Upper lobe of right lung (tissue), 1 donor: ENCODE data around the gene PPP3R1. TPM values are rescaled to one million over a fixed set of nuclear protein-coding genes. Genes with fewer than 3 reads are reported as not detected.

Source experiments
- ATAC-seq: fragments of 200-7000 bp; cut with Tn5 transposase; one replicate; pipeline ENCODE4 v1.9.1; 2020; ENCODE audit warnings: mild to moderate bottlenecking, moderate library complexity
- DNase-seq: peaks from one replicate; pipeline ENCODE4 v3.0.0-alpha.2; 2020
- H3K27ac ChIP-seq: fragments of 200-600 bp; one replicate; pipeline ENCODE4 v1.8.0; 2022
- H3K27me3 ChIP-seq: fragments of 200-600 bp; one replicate; pipeline ENCODE4 v1.8.0; 2022; ENCODE audit warnings: mild to moderate bottlenecking
- H3K36me3 ChIP-seq: fragments of 200-600 bp; one replicate; pipeline ENCODE4 v1.8.0; 2022
- H3K4me1 ChIP-seq: fragments of 200-600 bp; one replicate; pipeline ENCODE4 v1.8.0; 2022
- H3K4me3 ChIP-seq: fragments of 200-600 bp; one replicate; pipeline ENCODE4 v1.8.0; 2022; ENCODE audit warnings: mild to moderate bottlenecking
- H3K9me3 ChIP-seq: fragments of 200-600 bp; one replicate; pipeline ENCODE4 v1.8.0; 2022
- CTCF ChIP-seq: fragments of 200-600 bp; IDR thresholded peaks from one replicate; pipeline ENCODE4 v1.8.0; 2022; ENCODE audit warnings: antibody characterized with exemption
- intact Hi-C: fragments of 100-400 bp; cut with DNase I; formaldehyde crosslinking; loops from one replicate; pipeline ENCODE4 v1.11.0; 2022
- long read RNA-seq: library from polyadenylated mRNA; unstranded; transcript quantifications from one replicate; pipeline ENCODE4 v2.0.0, GENCODE V29; 2021
- total RNA-seq: library from RNA; stranded (reverse); fragmentation: NEBNext Ultra II Directional; extraction: Animal tissue kit (Norgen Biotek cat#: 25700); gene quantifications from one replicate; pipeline ENCODE4 v1.2.1, GENCODE V29; 2021
- donor health status: DM: no; HTN: yes; CAD: no; lungs with severe emphysema.

The PPP3R1 gene
- 59.2 TPM for total RNA-seq
- long read RNA-seq, transcript PPP3R1-201 (6 exons, 3,023 nt): major isoform, 6 of 8 reads
- long read RNA-seq, partial matches to known transcripts: 0 of 8 reads
- long read RNA-seq, other reads (novel, unspliced or antisense): 2 of 8 reads

DNA sequence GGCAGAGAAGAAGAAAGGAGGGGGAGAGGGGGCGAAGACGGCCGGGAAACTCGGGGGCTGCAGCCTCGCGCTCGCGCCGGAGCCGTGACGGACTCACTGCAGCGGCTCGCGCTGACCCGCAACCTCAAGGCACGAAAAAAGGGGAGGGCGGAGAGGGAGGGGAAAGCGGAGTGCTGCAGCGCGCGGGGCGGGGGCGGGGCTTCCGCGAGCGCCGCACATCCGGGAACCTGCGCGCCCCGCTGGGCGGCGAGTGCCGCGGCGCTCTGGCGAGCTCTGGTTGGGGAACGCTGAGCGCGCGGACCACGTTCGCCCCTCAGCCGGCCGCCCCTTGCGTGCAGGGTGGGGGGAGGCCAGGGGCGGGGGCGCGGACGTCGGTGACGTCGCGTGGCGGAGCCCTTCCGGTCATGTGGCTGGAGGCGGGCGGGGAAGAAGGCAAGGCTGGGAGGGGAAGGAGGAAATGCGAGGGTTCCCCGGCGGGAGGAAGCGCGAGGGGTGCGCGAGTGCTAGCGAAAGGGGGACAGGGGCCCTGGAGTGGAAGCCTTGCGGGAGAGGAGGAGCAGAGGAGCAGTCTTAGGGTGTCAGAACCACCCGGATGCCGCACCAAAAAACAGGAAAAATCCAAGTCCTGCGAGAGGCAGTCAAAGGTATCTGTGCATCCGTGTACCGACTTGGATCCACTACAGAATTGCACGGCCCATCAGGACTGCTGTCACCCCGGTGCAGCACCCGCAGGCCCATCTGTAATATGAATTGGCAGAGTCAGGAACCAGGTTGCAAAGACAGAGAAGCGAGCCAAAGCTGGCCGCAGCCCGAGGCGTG lies at the start of gene PPP3R1:
TSS of gene PPP3R1 (minus strand) at position 133 of the 819 bp plus-strand sequence. CDS start 405 bp downstream, outside the sequence.
- peak; percentile 97 for ATAC-seq
- intact Hi-C loops: no loop called here
- TF ChIP-seq CTCF: no peak
- Histone ChIP-seq H3K9me3 (no peaks in the 10 kb centered on the region), H3K4me3 (peak within 1 kb of the TSS; percentile 89), H3K27me3 (no peaks in the 10 kb centered on the region), H3K27ac (peak within 1 kb of the TSS; percentile 97), H3K4me1 (peaks cover 43% of the 10 kb centered on the region), H3K36me3 (no peaks in the 10 kb centered on the region)
- peak; percentile 98 for DNase-seq

DNA sequence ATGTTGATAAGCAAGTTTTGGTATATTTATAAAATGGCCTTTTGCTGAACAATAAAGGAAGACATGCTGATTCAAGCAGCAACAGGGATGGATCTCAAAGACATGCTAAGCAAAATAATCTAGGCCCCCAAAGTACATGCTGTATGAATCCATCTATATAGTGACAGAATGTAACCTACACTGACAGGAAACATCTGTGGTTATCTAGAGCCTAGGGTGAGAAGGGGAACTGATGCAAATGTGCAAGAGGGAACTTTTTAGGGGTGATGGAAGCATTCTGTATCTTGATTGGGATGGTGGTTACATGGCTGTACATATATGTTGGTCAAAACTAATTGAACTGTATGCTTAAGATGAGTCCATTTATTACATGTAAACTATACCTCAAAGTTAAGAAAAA lies 43.2 kb upstream of the PPP3R1 start:
- ATAC-seq (no peak), DNase-seq (no peak)
- Histone ChIP-seq H3K4me1 (no peaks in the 10 kb centered on the region), H3K36me3 (no peaks in the 10 kb centered on the region), H3K27me3 (no peaks in the 10 kb centered on the region), H3K9me3 (no peaks in the 10 kb centered on the region), H3K4me3 (no peak overlapping the region), H3K27ac (no peak overlapping the region)
- intact Hi-C loops: no loop called here
- no peak for TF ChIP-seq CTCF

- H3K36me3 ChIP-seq: no peaks in the 10 kb centered on the region
- no peaks in the 10 kb centered on the region for H3K9me3 ChIP-seq
- no peaks in the 10 kb centered on the region for H3K27me3 ChIP-seq
- no peaks in the 10 kb centered on the region for H3K4me1 ChIP-seq
- DNase-seq (no peak), ATAC-seq (no peak)
- no peak for TF ChIP-seq CTCF
- intact Hi-C loops: no loop called here
- H3K27ac ChIP-seq: no peak overlapping the region
- no peak overlapping the region for H3K4me3 ChIP-seq
These were observed 42.6 kb upstream of the PPP3R1 start for GRCh38 chr2:68294913-68295312.

DNA sequence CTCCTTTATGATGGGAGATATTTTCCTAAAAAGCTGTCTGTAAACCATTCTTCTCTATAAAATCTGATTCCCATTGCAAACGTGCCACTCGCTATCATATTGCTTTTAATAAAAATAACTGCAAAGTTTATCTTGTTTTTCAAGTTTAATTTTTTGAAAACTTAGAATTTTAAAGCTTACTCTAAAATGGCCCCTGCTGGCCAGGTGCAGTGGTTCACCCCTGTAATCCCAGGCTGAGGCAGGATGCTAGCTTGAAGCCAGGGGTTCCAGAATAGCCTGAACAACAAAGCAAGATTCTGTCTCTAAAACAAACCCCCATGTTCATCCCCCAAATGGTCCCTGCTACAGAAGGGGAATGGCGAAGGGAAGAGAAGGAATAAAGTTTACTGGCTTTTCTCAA lies 41.9 kb upstream of the PPP3R1 start:
- Histone ChIP-seq H3K27ac (no peak overlapping the region), H3K9me3 (no peaks in the 10 kb centered on the region), H3K36me3 (no peaks in the 10 kb centered on the region), H3K4me3 (no peak overlapping the region), H3K27me3 (no peaks in the 10 kb centered on the region), H3K4me1 (no peaks in the 10 kb centered on the region)
- no peak for TF ChIP-seq CTCF
- ATAC-seq: no peak
- intact Hi-C loops: no loop called here
- no peak for DNase-seq

GRCh38 chr2:68293755-68294154 lies 41.4 kb upstream of the PPP3R1 start:
- no peaks in the 10 kb centered on the region for H3K4me1 ChIP-seq
- no peaks in the 10 kb centered on the region for H3K27me3 ChIP-seq
- H3K27ac ChIP-seq: no peak overlapping the region
- no peaks in the 10 kb centered on the region for H3K36me3 ChIP-seq
- DNase-seq (no peak), ATAC-seq (no peak)
- no peak overlapping the region for H3K4me3 ChIP-seq
- no peak for TF ChIP-seq CTCF
- no peaks in the 10 kb centered on the region for H3K9me3 ChIP-seq
- intact Hi-C loops: no loop called here
